Fibroblast of lung (primary cell): ENCODE data around the gene TNS1. TPM values are rescaled to one million over a fixed set of nuclear protein-coding genes. Genes with fewer than 3 reads are reported as not detected.

ENCODE experiments used
- DNase-seq, 2 donors: peaks; one replicate each; pipeline versions ENCODE4 v3.0.0 to v3.0.0-alpha.2; 2010; ENCODE audit warnings: low read depth in 2 of 2
- H2AFZ ChIP-seq: 2 replicates; pipeline ENCODE4 v1.5.1; 2012; ENCODE audit warnings: low read length, control low read depth, inconsistent platforms
- H3K27ac ChIP-seq: 2 replicates; pipeline ENCODE4 v1.5.1; 2011; ENCODE audit warnings: low read length, control low read depth; ENCODE audit not compliant: insufficient read depth
- H3K27me3 ChIP-seq: 2 replicates; pipeline ENCODE4 v1.5.1; 2011; ENCODE audit warnings: mild to moderate bottlenecking, low read length; ENCODE audit not compliant: control insufficient read depth, insufficient read depth
- H3K36me3 ChIP-seq: 2 replicates; pipeline ENCODE4 v1.5.1; 2011; ENCODE audit warnings: low read length; ENCODE audit not compliant: control insufficient read depth, insufficient read depth
- H3K4me1 ChIP-seq: 2 replicates; pipeline ENCODE4 v1.5.1; 2011; ENCODE audit warnings: low read length; ENCODE audit not compliant: control insufficient read depth, insufficient read depth; ENCODE audit errors: extremely low read depth
- H3K4me2 ChIP-seq: 2 replicates; pipeline ENCODE4 v1.5.1; 2011; ENCODE audit warnings: low read length, control low read depth; ENCODE audit not compliant: insufficient read depth; ENCODE audit errors: extremely low read depth
- H3K4me3 ChIP-seq, 4 experiments: fragments of 200-600 bp in 1 of 4; sonication (generic) in 1 of 4; replicated peaks in 1 of 4; 2 replicates each; pipeline ENCODE4 v1.5.1; 2011 to 2016; ENCODE audit warnings: low read length in 4 of 4, low read depth in 3 of 4, mild to moderate bottlenecking in 3 of 4, control low read depth in 2 of 4, inconsistent platforms in 1 of 4, mixed read lengths in 1 of 4; ENCODE audit not compliant: insufficient read depth in 1 of 4; ENCODE audit errors: control extremely low read depth in 1 of 4
- H3K79me2 ChIP-seq: 2 replicates; pipeline ENCODE4 v1.5.1; 2012; ENCODE audit warnings: mild to moderate bottlenecking, low read length, inconsistent platforms; ENCODE audit not compliant: control insufficient read depth, insufficient read depth
- H3K9ac ChIP-seq: 2 replicates; pipeline ENCODE4 v1.5.1; 2011; ENCODE audit warnings: mild to moderate bottlenecking, low read length, control low read depth; ENCODE audit not compliant: insufficient read depth
- H3K9me3 ChIP-seq: 2 replicates; pipeline ENCODE4 v1.5.1; 2012; ENCODE audit warnings: low read depth, low read length; ENCODE audit not compliant: control insufficient read depth, insufficient read depth
- H4K20me1 ChIP-seq: 2 replicates; pipeline ENCODE4 v1.5.1; 2011; ENCODE audit warnings: low read length; ENCODE audit not compliant: control insufficient read depth, insufficient read depth; ENCODE audit errors: extremely low read depth
- CTCF ChIP-seq, 2 donors: IDR thresholded peaks in 1 of 2; conservative IDR thresholded peaks in 1 of 2; 1 replicate in 1 of 2; 2 replicates in 1 of 2; pipeline ENCODE4 v1.5.1; 2011 to 2012; ENCODE audit warnings: low read length in 2 of 2, control low read depth in 1 of 2, inconsistent platforms in 1 of 2, low read depth in 1 of 2, mild to moderate bottlenecking in 1 of 2
- EZH2 ChIP-seq: IDR thresholded peaks from 2 replicates; pipeline ENCODE4 v1.5.1; 2012; ENCODE audit warnings: low read length, control low read depth, mild to moderate bottlenecking; ENCODE audit errors: missing control alignments
- polyA plus RNA-seq, 2 donors: library from polyadenylated mRNA; depleted of rRNA in 1 of 2; stranded (reverse) in 1 of 2; unstranded in 1 of 2; fragments of >200 nt; gene quantifications; 2 replicates each; pipeline ENCODE4 v1.2.1, GENCODE V29; 2011 to 2012; ENCODE audit warnings: missing spikeins in 1 of 2
- total RNA-seq: library from RNA; depleted of rRNA; stranded (reverse); fragments of >200 nt; gene quantifications from 2 replicates; pipeline ENCODE4 v1.2.1, GENCODE V29; 2014

TNS1 gene
- total and polyA plus RNA-seq, 2 donors (not counting 1 experiment from before 2014, with no cell fraction given) = 44.4 to 47.1 TPM

DNA sequence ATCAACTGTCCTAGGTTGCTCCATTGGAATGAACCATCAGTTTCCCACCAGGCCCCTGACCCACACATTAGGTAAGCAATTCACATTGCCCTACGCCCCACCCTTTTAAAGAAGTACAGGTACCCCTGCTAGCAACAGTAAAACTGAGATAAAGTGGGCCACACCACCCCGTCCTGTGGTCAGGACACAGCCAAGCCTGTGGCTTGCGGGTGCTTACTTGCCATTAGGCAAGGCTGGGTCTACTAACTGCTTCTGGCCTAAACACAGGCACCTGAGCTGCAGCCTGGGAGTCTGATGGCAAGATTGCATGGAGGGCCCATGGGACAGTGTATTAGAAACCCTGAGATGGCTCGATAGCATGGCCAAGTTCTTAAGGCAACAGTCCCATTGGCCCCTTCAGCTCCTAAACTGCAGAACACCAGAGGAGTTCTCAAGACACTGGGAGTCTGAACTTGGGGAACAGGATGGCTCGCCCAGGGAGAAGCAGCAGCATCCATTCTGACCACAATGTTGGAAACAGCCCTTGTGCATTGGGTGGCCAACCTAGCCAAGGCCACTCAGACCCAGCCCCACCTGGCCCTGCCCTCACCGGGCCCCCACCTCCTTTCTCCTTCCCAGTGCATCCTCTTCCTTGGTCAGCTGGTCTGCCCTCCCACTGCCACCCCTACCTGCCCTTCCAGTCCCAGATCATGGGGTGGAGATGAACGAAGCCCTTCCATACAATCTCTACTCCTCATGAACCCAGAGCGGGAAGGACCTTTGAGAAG, 177.1 kb downstream of the TNS1 start:
- no peaks in the 10 kb centered on the region for H4K20me1 ChIP-seq
- peaks cover 4% of the 10 kb centered on the region for H3K36me3 ChIP-seq
- no peak overlapping the region for H3K4me2 ChIP-seq
- no peaks in the 10 kb centered on the region for H3K27me3 ChIP-seq
- DNase-seq = no peak
- H3K79me2 ChIP-seq = no peaks in the 10 kb centered on the region
- H3K9ac ChIP-seq = no peak overlapping the region
- no peaks in the 10 kb centered on the region for H3K9me3 ChIP-seq
- no peak for TF ChIP-seq CTCF (conservative IDR thresholded peaks at IDR 0.05 in 1 of 2, IDR thresholded peaks at IDR 0.05 in 1 of 2; ENCODE audit: low read depth in 1 of 2, low read length in 2 of 2)
- no peak for TF ChIP-seq EZH2
- no peak overlapping the region for H2AFZ ChIP-seq
- H3K4me1 ChIP-seq = peaks cover 10% of the 10 kb centered on the region
- H3K4me3 ChIP-seq = no peak overlapping the region
- H3K27ac ChIP-seq = no peak overlapping the region

DNA sequence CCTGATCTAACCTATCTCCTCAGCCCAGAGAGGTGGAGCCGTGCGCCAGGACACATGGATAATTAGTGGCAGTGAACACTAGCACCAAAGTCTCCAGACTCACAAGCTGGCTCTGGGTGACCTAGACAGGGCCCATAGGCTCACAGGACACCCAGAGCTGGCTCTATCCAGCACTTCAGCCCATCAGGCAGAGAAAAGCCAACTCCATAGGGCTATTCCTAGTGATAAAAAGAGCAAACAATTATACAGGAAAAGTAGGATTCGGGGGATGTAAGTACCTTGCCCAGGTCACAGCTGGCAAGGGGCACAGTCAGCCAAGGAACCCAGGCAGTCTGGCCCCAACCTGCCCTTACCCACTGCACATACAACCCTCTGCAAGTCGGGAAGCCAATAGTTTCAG, 178.6 kb downstream of the TNS1 start:
- Histone ChIP-seq H3K9ac (no peak overlapping the region), H3K4me2 (no peak overlapping the region), H2AFZ (no peak overlapping the region), H3K79me2 (no peaks in the 10 kb centered on the region), H4K20me1 (no peaks in the 10 kb centered on the region), H3K4me3 (no peak overlapping the region), H3K36me3 (peaks cover 4% of the 10 kb centered on the region), H3K27ac (no peak overlapping the region), H3K9me3 (no peaks in the 10 kb centered on the region), H3K27me3 (no peaks in the 10 kb centered on the region), H3K4me1 (peaks cover 10% of the 10 kb centered on the region)
- DNase-seq = no peak
- TF ChIP-seq EZH2 = no peak

DNA sequence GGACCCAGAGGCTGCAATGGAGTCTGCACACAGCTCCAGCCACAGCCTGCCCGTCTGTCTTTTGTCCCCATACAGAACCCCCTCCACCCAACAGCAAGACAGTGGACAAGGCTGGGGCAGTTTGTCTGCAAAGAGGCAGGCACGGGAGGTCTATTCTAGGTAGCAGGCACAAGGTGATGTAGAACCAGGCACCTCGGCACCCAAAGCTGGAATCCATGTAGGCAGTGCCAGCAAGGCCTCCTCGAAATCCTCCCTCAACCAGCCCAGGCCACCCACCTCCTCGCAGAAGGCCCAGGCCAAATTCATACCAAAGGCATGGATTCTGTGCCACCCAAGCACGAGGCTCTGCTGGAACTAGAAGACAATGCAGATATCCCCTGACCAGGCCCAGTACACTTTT, 179.2 kb downstream of the TNS1 start:
- peaks cover 8% of the 10 kb centered on the region for H3K36me3 ChIP-seq
- H3K9me3 ChIP-seq = no peaks in the 10 kb centered on the region
- no peak overlapping the region for H3K4me3 ChIP-seq
- H3K4me2 ChIP-seq = no peak overlapping the region
- no peaks in the 10 kb centered on the region for H3K27me3 ChIP-seq
- H3K79me2 ChIP-seq = no peaks in the 10 kb centered on the region
- no peak for TF ChIP-seq EZH2
- TF ChIP-seq CTCF (conservative IDR thresholded peaks at IDR 0.05 in 1 of 2, IDR thresholded peaks at IDR 0.05 in 1 of 2; ENCODE audit: low read depth in 1 of 2, low read length in 2 of 2) = no peak
- H3K9ac ChIP-seq = no peak overlapping the region
- no peak overlapping the region for H3K27ac ChIP-seq
- H4K20me1 ChIP-seq = no peaks in the 10 kb centered on the region
- no peak overlapping the region for H2AFZ ChIP-seq
- peaks cover 10% of the 10 kb centered on the region for H3K4me1 ChIP-seq
- no peak for DNase-seq
